HL-60 (cell line): Measurements from ENCODE around the gene ACP6.

Experiments used
- DNase-seq, 2 experiments: peaks; one replicate each; pipeline ENCODE4 v3.0.0-alpha.2; 2010 to 2020; ENCODE audit warnings: low read depth in 1 of 2, low spot score in 1 of 2
- H3K27ac ChIP-seq: fragments of 250-450 bp; sonication (Bioruptor Pico); replicated peaks from 2 replicates; pipeline ENCODE4 v1.5.1; 2020; ENCODE audit warnings: mild to moderate bottlenecking, moderate library complexity
- H3K27me3 ChIP-seq: fragments of 250-450 bp; sonication (Bioruptor Pico); 2 replicates; pipeline ENCODE4 v1.5.1; 2021; ENCODE audit warnings: mild to moderate bottlenecking, moderate library complexity; ENCODE audit not compliant: insufficient read depth, poor library complexity, severe bottlenecking
- H3K4me3 ChIP-seq: replicated peaks from 2 replicates; pipeline ENCODE4 v1.5.1; 2011; ENCODE audit warnings: mild to moderate bottlenecking, control low read depth, low read length; ENCODE audit not compliant: insufficient read depth
- GABPA ChIP-seq: IDR thresholded peaks from 2 replicates; pipeline ENCODE4 v1.6.1; 2012; ENCODE audit warnings: low read depth
- POLR2AphosphoS5 ChIP-seq: IDR thresholded peaks from 2 replicates; pipeline ENCODE4 v1.6.1; 2012; ENCODE audit warnings: low read depth
- SPI1 ChIP-seq: IDR thresholded peaks from 2 replicates; pipeline ENCODE4 v1.6.1; 2012; ENCODE audit warnings: low read depth, mild to moderate bottlenecking, borderline replicate concordance
- TF ChIP-seq, protein P1 (sequence below): IDR thresholded peaks from 2 replicates; pipeline ENCODE4 v1.6.1; 2012; ENCODE audit warnings: low read depth; ENCODE audit not compliant: insufficient replicate concordance
- TF ChIP-seq, protein P2 (sequence below): IDR thresholded peaks from one replicate; pipeline ENCODE4 v1.5.1; 2011; ENCODE audit warnings: low read length, control low read depth, inconsistent platforms; ENCODE audit not compliant: insufficient read depth

The ACP6 gene

DNA sequence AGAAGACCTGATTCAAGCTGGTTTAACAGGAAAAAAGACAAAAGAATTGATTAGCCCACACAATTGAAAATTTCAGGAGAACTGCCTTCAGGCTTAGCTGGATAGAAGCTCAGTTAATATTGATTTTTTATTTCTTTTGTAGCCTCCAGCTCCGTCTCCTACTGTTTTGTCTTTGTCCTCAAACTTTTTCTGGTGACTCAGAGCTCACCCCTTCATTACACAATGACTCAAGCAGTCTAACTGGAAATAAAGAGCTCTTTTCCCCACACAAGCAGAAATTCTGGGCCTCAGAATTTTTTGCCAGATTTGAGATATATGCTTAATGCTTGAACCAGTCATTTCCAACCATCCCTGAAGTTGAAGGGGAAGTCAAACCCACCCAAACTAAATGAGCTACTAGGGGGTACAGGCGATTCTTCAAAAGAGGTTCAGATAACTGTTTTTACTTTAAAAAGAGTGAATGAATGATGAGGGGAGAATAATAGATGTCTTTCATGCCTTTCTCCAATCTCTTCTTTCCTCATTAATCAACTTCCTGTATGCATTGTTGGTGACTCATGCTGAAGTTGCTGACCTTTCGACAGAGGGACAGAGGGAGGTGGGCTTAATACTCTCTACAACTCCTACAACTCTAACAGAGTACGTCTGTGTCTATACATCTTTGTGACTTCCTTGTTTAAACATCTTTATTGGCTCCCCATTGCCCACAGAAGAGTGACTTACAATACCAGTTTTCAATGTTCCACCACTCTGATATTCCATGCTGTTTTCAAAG, 6.2 kb upstream of the ACP6 start:
- no peak overlapping the region for H3K4me3 ChIP-seq
- H3K27me3 ChIP-seq = no peaks in the 10 kb centered on the region
- DNase-seq = no peak
- TF ChIP-seq POLR2AphosphoS5 (no peak), SPI1 (no peak), GABPA (no peak)
- TF ChIP-seq, protein P1, sequence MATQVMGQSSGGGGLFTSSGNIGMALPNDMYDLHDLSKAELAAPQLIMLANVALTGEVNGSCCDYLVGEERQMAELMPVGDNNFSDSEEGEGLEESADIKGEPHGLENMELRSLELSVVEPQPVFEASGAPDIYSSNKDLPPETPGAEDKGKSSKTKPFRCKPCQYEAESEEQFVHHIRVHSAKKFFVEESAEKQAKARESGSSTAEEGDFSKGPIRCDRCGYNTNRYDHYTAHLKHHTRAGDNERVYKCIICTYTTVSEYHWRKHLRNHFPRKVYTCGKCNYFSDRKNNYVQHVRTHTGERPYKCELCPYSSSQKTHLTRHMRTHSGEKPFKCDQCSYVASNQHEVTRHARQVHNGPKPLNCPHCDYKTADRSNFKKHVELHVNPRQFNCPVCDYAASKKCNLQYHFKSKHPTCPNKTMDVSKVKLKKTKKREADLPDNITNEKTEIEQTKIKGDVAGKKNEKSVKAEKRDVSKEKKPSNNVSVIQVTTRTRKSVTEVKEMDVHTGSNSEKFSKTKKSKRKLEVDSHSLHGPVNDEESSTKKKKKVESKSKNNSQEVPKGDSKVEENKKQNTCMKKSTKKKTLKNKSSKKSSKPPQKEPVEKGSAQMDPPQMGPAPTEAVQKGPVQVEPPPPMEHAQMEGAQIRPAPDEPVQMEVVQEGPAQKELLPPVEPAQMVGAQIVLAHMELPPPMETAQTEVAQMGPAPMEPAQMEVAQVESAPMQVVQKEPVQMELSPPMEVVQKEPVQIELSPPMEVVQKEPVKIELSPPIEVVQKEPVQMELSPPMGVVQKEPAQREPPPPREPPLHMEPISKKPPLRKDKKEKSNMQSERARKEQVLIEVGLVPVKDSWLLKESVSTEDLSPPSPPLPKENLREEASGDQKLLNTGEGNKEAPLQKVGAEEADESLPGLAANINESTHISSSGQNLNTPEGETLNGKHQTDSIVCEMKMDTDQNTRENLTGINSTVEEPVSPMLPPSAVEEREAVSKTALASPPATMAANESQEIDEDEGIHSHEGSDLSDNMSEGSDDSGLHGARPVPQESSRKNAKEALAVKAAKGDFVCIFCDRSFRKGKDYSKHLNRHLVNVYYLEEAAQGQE = no peak
- TF ChIP-seq, protein P2, sequence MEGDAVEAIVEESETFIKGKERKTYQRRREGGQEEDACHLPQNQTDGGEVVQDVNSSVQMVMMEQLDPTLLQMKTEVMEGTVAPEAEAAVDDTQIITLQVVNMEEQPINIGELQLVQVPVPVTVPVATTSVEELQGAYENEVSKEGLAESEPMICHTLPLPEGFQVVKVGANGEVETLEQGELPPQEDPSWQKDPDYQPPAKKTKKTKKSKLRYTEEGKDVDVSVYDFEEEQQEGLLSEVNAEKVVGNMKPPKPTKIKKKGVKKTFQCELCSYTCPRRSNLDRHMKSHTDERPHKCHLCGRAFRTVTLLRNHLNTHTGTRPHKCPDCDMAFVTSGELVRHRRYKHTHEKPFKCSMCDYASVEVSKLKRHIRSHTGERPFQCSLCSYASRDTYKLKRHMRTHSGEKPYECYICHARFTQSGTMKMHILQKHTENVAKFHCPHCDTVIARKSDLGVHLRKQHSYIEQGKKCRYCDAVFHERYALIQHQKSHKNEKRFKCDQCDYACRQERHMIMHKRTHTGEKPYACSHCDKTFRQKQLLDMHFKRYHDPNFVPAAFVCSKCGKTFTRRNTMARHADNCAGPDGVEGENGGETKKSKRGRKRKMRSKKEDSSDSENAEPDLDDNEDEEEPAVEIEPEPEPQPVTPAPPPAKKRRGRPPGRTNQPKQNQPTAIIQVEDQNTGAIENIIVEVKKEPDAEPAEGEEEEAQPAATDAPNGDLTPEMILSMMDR = no peak
- no peak overlapping the region for H3K27ac ChIP-seq

DNA sequence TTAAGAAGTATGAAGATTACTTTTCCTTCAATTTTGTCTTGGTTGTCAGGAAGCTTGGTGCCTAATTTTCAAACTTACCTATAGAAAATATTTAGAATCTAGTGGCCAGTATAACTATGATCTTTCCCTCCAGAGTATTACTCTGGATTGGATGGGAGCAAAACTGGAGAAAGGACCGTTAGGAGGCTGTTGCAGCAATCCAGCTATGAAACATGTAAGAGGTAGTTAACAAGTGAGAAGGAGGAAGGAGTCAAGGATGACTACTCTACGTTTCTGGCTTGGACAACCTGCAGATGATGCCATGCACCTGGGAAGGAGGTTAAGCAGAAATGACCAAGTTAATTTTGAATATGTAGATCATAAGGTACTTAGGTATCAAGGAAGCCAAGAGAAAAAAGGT, 3.5 kb upstream of the ACP6 start:
- no peak for TF ChIP-seq GABPA
- no peak for TF ChIP-seq POLR2AphosphoS5
- no peak for TF ChIP-seq SPI1
- TF ChIP-seq, protein P1 = no peak
- TF ChIP-seq, protein P2 = no peak
- no peak overlapping the region for H3K4me3 ChIP-seq

DNA sequence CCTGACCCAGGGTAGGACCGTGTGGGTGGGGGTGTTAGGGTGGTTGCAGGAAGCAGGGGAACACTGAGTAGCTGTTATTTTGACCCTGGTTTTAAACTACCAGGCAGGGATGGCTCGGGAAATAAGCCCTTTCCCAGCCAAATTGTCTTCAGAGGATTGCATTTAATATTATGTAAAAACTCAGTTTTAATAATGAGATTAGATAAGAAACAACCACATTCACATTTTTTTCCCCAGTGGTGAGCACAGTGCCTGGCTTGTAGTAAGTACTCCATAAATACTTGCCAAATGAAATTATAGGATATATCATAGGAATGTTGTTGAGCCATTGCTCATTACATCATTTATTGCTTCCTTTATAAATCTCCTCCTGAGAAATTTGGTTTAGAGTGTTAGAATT, 3.1 kb upstream of the ACP6 start:
- H3K4me3 ChIP-seq = no peak overlapping the region
- TF ChIP-seq, protein P2 = no peak
- TF ChIP-seq GABPA (no peak), POLR2AphosphoS5 (no peak), SPI1 (no peak)
- TF ChIP-seq, protein P1 = no peak
- H3K27me3 ChIP-seq = no peaks in the 10 kb centered on the region
- H3K27ac ChIP-seq = no peak overlapping the region
- no peak for DNase-seq

More for the DNA sequence above, 3.5 kb upstream of the ACP6 start:
- Histone ChIP-seq H3K27ac (no peak overlapping the region), H3K27me3 (no peaks in the 10 kb centered on the region)
- no peak for DNase-seq
